NT2/D1 (cell line): ENCODE measurements around the gene ANXA4.

Experiments
- SUZ12 ChIP-seq: IDR thresholded peaks from 2 replicates; pipeline ENCODE4 v1.6.1; 2011; ENCODE audit not compliant: insufficient read length, insufficient read depth; ENCODE audit errors: extremely low read depth
- YY1 ChIP-seq: IDR thresholded peaks from 2 replicates; pipeline ENCODE4 v1.6.1; 2011; ENCODE audit not compliant: insufficient read length, insufficient read depth
- ZNF274 ChIP-seq: IDR thresholded peaks from 2 replicates; pipeline ENCODE4 v1.6.1; 2011; ENCODE audit warnings: mild to moderate bottlenecking, low read depth, low read length

DNA sequence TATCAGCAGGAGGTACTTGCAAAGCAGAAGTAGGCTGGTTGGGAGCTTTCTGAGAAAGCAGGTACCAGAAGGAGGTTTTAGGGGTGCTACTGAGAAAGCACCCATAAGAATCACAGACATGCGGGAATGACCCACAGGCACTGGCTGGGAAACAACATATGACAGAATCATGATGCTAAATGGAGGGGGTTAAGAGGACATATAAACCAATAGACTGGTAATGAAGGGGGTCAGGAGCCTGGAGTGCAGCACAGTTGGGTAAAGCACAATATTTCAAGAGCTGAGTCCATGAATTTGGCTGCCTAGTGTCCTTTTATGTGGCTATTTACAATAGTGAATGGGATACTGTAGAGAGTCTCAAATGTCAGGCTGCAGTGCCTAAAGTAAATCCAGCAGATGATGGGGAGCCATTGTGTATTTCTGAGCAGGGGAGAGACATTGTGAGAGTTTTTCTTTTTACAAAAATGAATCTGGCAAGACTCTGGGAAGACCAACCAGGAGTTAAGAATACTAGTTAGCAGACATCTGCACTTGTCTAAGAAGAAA is 59.9 kb downstream of the ANXA4 start:
- TF ChIP-seq YY1 (no peak), ZNF274 (no peak), SUZ12 (no peak)
